Activated T-helper 1 cell treated with Interleukin-2 at 50 U/mL for 16 hours (primary cell): ENCODE measurements around the gene PPFIA1.

ENCODE experiments used
- DNase-seq: peaks from one replicate; pipeline ENCODE4 v3.0.0-alpha.2; 2020; ENCODE audit warnings: low read depth

PPFIA1 gene

GRCh38 chr11:70415642-70416395, 145.3 kb downstream of the PPFIA1 start:
- DNase-seq, result no peak

GRCh38 chr11:70416881-70417280, 146.4 kb downstream of the PPFIA1 start:
- no peak for DNase-seq

DNA sequence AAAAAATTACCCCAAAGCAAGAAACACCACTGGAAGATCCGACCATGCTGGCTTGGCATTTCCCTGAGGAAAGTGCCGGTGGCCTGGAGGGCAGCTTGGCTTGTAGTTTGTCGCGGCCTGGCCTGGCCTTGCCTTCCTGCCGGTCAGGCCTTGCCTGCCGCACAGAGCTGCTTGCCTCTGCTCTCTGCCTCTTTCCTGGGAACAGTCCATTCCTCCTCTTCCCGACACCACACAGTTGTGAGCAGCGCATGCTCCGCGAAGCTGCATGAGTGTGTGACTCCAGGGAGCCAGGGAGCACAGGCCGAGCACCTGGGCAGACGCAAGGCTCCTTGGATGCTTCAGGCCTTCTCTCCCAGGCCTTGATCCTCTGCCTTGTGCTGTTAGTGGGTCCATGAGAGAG, 147.6 kb downstream of the PPFIA1 start:
- no peak for DNase-seq

GRCh38 chr11:70419307-70420007, 149.0 kb downstream of the PPFIA1 start:
- DNase-seq, result no peak

DNA sequence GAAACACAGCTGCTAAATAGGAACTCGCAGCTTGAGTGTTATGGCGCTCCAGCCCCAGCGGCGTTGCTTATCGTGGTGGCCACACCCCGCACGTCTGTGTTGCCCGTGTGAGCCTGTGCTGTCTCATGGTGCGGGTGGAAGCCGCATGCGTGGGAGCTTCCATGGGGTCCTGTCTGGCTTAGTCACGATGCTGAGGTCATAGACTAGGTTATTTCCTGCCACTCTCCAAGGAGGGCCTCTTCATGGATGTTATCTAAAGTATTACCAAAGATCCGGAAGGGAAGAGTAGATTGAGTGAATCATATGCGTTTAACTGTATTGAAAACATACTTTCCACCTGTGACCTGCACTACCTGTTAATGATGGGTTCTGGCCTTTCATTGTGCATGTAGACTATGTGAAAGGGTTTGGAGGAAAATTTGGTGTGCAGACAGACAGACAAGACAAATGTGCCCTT, 149.5 kb downstream of the PPFIA1 start:
- DNase-seq, result no peak

- DNase-seq, result no peak
Measured at GRCh38 chr11:70420496-70420895, 150.0 kb downstream of the PPFIA1 start.

DNA sequence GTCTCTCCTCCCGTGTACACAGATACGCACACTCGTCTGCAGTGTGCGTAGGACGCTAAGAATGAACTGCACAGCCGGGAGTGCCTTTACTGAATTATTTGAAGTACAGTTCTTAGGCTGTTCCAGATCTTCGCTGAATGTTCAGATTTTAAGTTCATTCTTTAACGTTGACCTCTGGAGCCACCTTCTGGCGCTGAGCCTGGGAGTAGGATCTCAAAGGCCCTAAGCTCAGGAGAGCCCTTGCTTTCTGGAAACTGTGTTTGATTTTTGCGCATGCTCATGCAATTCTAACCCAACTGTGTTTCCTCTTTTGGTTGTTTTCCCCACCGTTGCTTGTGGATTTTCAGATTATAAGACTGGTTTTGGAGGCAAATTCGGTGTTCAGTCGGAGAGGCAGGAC, 150.6 kb downstream of the PPFIA1 start:
- DNase-seq, result no peak

- no peak for DNase-seq
Measured at GRCh38 chr11:70422692-70423522, 152.4 kb downstream of the PPFIA1 start.

DNA sequence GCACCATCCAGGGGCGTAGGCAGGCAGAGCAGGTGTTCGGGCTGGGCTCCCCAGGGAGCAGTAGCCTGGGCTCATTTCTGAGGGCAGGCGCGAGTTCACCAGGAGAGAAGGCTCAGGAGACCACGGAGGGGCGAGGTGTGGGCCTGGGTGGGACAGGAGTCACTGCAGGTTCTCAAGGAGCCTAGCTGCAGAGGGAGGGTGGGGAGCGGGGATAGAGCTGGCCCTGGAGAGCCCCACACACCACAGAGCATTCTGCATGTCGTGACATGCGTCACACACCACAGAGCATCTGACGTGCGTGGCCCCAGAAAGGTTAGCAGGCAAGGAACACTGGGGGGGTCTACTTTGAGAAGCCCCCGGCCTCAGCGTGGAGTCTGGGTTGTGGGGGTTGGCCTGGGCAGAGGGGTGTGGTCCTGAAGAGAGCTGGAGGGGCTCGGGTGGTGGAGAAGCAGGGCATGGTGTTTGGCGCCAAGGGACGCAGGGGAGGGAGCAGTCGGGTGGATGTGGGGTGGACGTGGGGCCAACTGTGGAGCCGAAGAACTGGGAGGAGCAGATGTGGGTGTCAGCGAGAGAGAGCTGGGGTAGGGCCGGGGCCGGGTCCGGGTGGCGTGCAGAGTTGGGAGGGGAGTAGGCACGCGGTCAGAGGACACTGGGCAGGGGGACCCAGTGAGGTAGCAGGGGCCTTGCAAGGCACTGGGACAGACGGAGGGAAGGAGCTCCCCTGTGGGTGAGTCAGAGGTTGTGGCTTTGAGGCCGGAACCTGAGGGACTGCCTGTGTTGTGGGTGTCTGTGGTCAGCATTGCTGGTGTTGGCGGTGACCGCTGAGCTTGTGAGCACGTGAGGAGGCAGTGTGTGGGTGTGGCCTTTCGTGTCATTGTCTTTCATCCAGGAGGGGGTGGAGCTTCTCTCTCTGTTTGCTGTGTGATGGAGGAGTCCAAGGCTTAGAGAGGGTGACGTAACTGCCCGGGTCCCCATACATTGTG, 153.3 kb downstream of the PPFIA1 start:
- DNase-seq, result no peak

- no peak for DNase-seq
Measured at GRCh38 chr11:70424765-70425344, 154.4 kb downstream of the PPFIA1 start.

- DNase-seq, result no peak
Measured at GRCh38 chr11:70427436-70427835, 156.9 kb downstream of the PPFIA1 start.

DNA sequence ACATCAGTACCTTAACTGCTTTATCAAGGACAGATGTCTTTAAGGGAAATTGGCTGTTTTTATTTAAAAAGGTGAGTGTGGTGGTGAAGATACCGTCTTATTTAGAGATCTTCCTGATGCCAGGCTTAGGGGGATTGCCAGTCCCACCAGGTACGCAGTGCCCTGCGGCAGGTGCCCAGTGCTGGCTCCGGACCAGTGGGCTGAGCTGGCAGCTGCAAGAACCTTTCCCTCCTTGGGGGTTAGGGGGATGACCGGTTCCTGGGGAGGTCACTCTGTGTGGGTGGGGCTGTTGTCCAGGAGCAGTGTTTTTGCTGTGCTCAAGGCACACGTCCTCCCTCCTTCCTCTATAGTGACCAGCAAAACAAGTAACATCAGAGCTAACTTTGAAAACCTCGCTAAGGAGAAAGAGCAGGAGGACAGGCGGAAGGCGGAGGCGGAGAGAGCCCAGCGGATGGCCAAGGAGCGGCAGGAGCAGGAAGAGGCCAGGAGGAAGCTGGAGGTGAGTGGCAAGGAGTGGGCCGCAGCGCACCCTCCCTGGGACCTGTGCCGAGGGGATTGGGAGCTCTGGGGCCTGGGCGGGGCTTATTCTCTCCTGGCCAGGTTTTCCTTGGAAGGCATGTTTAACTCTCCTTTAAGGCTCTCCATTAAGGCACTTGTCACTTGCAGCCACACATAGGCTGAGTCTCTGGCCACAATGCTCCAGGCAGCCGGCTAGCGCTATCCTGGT, 158.4 kb downstream of the PPFIA1 start:
- DNase-seq, result no peak

DNA sequence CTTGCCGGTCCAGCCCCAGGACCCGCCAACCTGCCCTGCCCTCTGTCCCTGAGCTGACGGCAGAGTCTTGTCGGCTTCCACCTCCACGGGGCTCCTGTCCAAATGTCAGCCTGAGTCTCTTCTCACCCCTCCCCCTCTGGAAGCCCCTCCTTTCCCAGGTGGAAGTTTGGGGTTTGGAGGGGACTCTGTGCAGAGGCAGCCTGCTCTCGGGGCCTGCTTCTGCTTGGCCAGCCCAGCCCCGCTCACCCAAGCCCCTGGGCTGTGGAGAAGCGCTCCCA, 158.9 kb downstream of the PPFIA1 start:
- DNase-seq, result no peak

- no peak for DNase-seq
Measured at GRCh38 chr11:70429724-70430521, 159.4 kb downstream of the PPFIA1 start.

DNA sequence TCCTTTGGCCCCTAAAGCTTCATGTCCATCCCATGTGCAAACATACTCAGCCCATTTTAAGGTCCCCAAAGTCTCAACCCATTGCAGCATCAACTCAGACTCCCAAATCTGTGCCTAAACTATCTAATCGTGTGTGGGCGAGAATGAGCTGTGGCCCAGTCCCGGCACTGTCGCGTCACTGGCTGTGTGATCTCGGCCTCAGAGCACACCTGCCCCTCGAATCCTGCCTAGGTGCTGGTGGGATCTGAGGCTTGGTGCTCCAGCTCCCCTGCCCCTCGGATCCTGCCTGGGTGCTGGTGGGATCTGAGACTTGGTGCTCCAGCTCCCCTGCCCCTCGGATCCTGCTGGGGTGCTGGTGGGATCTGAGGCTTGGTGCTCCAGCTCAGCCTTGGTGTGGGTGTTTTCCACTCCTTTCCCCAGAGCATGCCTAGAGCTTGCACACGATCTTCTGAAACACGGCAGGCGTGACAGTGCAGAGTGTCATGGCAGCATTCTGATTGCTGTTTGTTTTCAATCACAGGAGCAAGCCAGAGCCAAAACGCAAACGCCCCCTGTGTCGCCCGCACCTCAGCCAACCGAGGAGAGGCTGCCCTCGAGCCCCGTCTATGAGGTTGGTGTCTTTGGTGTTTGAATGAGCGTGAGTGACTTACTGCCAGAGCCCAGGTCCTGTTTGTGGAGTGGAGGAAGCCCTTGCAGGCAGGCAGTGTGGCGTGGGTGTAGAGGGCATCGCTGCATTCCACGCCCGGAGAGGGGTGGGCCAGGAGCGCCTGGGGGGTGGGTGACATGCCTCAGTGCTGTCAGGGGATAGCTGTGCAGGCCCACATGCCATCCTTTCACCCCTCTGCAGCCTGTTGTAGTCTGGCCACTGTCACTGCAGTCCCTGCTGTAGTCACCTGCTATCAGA, 160.4 kb downstream of the PPFIA1 start:
- DNase-seq, result no peak

DNA sequence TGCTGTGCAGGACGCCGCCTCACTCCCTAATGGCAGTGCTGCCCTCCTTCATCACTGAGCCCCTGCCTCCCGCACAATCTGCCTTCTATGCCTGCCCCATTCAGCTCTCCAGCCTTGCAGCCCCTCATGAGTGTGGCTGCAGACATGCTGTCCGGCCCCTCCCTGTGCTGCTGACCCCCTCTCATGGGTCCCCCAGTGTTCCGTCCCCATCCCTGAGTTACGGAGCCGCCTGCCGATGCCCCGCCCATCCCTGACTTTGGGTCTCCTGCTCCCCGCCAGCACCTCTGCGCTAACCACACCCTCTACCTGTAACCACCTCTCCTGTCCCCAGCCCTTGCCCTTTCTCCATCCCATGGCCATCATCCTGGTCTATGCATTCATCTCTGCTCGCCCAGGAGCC, 161.1 kb downstream of the PPFIA1 start:
- no peak for DNase-seq

GRCh38 chr11:70432065-70432464, 161.6 kb downstream of the PPFIA1 start:
- DNase-seq, result no peak

GRCh38 chr11:70432580-70432979, 162.1 kb downstream of the PPFIA1 start:
- no peak for DNase-seq

DNA sequence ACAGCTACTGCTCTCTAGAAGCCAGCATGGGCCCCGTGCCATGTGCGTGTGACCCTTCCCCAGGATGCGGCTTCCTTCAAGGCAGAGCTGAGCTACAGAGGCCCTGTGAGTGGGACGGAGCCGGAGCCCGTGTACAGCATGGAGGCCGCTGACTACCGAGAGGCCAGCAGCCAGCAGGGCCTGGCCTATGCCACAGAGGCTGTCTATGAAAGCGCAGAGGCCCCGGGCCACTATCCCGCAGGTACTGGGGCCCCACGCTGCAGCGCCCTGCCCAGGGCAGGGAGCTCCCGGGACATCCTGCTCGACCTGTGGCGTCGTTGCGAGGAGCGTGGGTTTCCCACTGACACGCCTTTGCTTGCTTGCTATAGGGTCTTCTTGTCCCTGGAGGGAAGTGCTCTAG, 162.5 kb downstream of the PPFIA1 start:
- no peak for DNase-seq
